MG63 (cell line): ENCODE results near the gene TSPAN31. TPM values are rescaled to one million over a fixed set of nuclear protein-coding genes. Genes with fewer than 3 reads are reported as not detected.

ENCODE experiments used
- DNase-seq: peaks from one replicate; pipeline ENCODE4 v3.0.0-alpha.2; 2020
- H3K27me3 ChIP-seq: fragments of 250-450 bp; sonication (Bioruptor Pico); 2 replicates; pipeline ENCODE4 v1.5.1; 2020; ENCODE audit warnings: mild to moderate bottlenecking, moderate library complexity
- H3K36me3 ChIP-seq: fragments of 250-450 bp; sonication (Bioruptor Pico); 2 replicates; pipeline ENCODE4 v1.5.1; 2020; ENCODE audit warnings: mild to moderate bottlenecking, moderate library complexity
- H3K4me3 ChIP-seq: fragments of 250-450 bp; sonication (Bioruptor Pico); 2 replicates; pipeline ENCODE4 v1.5.1; 2020; ENCODE audit warnings: mild to moderate bottlenecking, moderate library complexity
- H3K9me3 ChIP-seq: fragments of 250-450 bp; sonication (Bioruptor Pico); 2 replicates; pipeline ENCODE4 v1.5.1; 2020; ENCODE audit warnings: mild to moderate bottlenecking, moderate library complexity
- total RNA-seq: library from RNA; depleted of rRNA; stranded (reverse); fragments of >200 nt; shearing (Covaris generic); gene quantifications from 2 replicates; pipeline ENCODE4 v1.2.3, GENCODE V29; 2014; ENCODE audit warnings: low replicate concordance; rRNA removed

Gene TSPAN31
- total RNA-seq, 1 experiment from 2014 or later = 24.3 TPM

DNA sequence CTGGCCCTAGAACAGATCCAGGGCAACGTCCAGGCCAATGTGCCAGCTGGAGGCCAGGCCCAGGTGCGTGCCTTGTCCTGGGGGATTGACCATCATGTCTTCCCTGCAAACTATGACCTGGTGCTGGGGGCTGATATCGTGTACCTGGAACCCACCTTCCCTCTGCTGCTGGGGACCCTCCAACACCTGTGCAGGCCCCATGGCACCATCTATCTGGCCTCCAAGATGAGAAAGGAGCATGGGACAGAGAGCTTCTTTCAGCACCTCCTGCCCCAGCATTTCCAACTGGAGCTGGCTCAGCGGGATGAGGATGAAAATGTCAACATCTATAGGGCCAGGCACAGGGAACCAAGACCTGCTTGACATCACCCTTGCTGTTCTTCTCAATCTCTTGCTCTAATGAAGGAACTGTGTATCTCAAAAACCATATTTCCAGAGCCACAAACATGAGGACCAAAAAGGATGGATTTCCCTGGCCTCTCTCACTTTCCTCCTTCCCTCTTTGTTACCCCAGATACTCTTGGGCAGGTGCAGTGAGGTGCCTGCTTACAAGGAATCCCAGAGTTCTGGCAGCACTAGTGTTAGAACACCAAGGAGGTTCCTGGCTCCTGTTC, 35.6 kb downstream of the TSPAN31 start:
- no peak for DNase-seq

DNA sequence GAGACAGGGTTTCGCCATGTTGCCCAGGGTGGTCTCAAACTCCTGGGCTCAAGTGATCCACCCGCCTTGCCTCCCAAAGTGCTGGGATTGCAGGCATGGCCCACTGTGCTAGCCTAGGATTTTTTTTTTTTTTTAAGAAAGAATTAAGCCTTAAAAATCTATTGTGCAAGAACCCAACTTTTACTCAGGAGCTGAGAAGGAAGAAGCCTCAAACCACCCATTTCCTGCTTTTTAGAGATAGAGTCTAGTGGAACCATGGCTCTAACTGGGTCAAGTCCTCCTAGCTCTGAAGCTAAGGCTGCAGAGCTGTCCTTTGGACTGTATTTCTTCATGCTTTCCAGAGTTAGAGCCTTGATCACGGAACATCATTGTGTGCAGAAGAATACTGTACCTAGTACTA, 36.4 kb downstream of the TSPAN31 start:
- Histone ChIP-seq H3K36me3 (peaks cover 28% of the 10 kb centered on the region), H3K9me3 (no peaks in the 10 kb centered on the region), H3K4me3 (no peak overlapping the region), H3K27me3 (no peaks in the 10 kb centered on the region)
- no peak for DNase-seq

More for the DNA sequence above, 35.6 kb downstream of the TSPAN31 start:
- Histone ChIP-seq H3K36me3 (peaks cover 27% of the 10 kb centered on the region), H3K9me3 (no peaks in the 10 kb centered on the region), H3K27me3 (no peaks in the 10 kb centered on the region), H3K4me3 (no peak overlapping the region)

DNA sequence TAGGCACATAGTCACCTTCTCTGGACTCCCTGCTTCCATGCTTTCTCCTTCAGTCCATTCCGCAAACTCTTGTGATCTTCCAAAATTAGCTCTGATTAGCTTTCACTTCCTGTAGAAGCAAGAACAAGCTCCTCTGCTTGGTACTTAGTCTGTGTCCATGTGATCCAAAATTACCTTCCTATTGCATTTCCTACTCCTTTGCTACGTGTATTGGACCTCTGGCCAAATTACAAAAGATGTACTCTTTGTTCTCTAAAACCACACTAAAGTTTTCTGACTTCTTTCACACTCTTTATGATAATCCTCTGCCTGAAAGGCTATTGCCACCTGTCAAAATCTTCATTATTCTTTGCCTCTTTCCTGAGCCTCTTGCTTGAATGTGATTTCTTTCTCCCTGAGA, 37.0 kb downstream of the TSPAN31 start:
- H3K9me3 ChIP-seq = no peaks in the 10 kb centered on the region
- DNase-seq = no peak
- H3K27me3 ChIP-seq = no peaks in the 10 kb centered on the region
- H3K36me3 ChIP-seq = peaks cover 33% of the 10 kb centered on the region
- H3K4me3 ChIP-seq = no peak overlapping the region

DNA sequence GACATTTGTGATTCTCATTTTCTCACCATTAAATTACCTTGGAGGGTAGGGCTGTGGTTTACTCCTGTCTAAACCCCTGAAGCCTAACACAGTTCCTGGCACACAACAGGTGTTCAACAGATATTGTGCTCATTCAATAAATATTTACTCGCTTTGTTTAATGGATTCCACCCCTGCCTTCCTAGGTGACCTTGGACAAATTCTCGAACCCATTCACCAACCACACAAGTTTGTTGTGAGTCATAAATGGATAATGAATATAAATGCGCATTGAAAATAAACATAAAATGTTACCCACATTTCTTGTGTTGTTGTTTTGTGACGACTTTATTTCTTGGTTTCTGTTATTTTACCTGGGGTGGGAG, 37.4 kb downstream of the TSPAN31 start:
- Histone ChIP-seq H3K9me3 (no peaks in the 10 kb centered on the region), H3K36me3 (peaks cover 35% of the 10 kb centered on the region), H3K27me3 (no peaks in the 10 kb centered on the region), H3K4me3 (peak overlapping the region; percentile 71)
- DNase-seq = no peak

DNA sequence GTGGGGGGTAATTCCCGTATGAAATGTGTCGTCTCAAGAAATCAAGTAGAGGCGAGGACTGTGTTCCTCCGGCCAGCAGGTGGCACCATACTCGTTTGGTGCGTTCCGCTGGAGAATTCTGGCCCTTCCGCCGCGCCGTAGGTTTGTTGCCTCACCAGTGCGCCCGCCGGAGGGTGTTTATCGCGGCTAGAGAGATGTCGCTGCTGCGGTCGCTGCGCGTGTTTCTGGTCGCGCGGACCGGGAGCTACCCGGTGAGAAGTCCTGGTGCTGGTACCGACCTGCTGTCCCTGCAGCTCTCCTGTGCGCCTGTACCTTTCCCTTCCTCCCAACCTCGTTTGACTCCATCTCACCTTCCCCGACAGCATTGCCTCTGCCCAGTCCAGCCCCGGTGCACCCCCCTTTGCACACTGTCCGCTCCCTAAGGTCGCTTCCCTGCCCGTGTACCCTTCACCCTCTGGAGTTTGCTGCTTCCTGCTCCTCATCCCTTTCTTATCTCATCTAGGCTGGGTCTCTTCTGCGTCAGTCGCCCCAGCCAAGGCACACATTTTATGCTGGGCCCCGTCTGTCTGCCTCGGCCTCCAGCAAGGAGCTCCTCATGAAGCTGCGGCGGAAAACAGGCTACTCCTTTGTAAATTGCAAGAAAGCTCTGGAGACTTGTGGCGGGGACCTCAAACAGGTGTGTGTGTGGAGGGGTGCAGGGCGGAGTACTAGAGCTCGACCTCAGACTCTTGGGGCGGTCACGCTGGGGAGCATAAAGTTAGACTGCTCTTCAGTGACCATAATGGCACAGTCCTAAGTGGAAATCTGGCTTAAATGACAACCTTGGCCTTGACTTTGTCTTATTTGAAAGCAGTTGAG, 38.0 kb downstream of the TSPAN31 start, which contains the start of gene TSFM:
TSFM (plus strand) TSS at position 180 of the 858 bp plus-strand sequence; CDS start at position 195, 15 bp downstream.
- no peaks in the 10 kb centered on the region for H3K27me3 ChIP-seq
- peak within 1 kb of the TSS; percentile 71 for H3K4me3 ChIP-seq
- H3K9me3 ChIP-seq = no peaks in the 10 kb centered on the region
- peaks cover 36% of the 10 kb centered on the region for H3K36me3 ChIP-seq
- peak; percentile 95 for DNase-seq

DNA sequence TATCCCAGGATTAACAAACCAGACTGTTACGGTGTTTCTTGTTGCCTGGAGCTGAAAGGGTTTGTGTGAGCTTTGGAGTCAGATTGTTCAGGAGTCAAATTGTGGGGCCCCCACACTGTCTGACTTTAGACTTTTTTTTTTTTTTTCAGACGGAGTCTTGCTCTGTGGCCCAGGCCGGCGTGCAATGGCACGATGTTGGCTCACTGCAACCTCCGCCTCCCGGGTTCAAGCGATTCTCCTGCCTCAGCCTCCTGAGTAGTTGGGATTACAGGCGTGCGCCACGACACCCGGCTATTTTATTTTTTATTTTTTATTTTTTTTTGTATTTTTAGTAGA, 38.6 kb downstream of the TSPAN31 start:
- no peak for DNase-seq
- Histone ChIP-seq H3K9me3 (no peaks in the 10 kb centered on the region), H3K27me3 (no peaks in the 10 kb centered on the region), H3K36me3 (peaks cover 36% of the 10 kb centered on the region), H3K4me3 (peak overlapping the region; percentile 71)

DNA sequence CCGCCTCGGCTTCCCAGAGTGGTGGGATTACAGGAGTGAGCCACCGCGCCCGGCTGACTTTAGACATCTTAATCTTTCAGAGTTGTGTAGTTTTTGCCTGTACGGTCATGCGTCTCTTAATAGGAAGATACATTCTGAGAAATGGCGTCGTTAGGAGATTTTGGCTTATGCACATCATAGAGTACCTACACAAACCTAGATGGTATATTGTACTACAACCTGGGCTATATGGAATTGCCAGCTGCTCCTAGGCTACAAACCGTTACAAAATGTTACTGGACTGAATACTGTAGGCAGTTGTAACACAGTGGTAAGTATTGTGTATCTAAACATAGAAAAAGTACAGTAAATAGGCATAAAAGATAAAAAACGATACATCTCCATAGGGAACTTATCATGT, 39.0 kb downstream of the TSPAN31 start:
- H3K4me3 ChIP-seq = peak overlapping the region; percentile 71
- DNase-seq = no peak
- H3K36me3 ChIP-seq = peaks cover 38% of the 10 kb centered on the region
- H3K27me3 ChIP-seq = no peaks in the 10 kb centered on the region
- H3K9me3 ChIP-seq = no peaks in the 10 kb centered on the region

DNA sequence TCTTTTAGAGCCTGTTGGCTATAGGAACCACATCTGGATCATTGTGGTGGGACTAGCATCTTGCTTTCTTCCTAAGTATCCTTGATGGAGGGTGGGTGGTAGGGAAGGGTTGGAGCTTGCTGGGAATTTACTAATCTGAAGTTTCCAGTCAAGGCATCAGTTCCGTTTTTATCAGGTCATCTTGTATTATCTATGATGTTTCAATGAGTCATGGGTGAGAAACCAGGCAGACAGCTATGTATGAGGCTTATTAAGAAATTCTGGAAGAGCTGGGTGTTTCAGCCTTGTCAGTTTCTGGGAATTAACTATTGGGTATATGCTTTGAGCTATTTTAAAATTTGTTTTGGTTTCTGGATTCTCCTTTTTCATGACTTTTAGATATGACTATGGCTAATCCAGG, 49.1 kb downstream of the TSPAN31 start:
- H3K36me3 ChIP-seq = peaks cover 64% of the 10 kb centered on the region
- H3K27me3 ChIP-seq = no peaks in the 10 kb centered on the region
- no peak for DNase-seq
- H3K9me3 ChIP-seq = no peaks in the 10 kb centered on the region
- H3K4me3 ChIP-seq = no peak overlapping the region

DNA sequence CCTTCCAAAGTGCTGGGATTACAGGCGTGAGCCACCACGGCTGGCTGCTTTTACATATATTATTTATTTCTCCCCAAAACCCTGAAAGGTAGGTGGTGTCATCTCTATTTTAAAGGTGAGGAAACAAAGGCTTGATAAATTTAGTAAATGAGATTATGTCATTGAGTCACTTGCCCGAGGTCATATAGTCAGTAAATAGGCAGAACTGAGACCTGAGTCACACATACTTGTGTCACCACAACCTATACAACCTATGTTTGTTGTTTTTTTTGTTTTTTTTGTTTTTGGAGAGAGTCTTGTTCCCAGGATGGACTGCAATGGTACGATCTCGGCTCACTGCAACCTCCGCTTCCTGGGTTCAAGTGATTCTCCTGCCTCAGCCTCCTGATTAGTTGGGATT, 50.5 kb downstream of the TSPAN31 start:
- Histone ChIP-seq H3K9me3 (no peaks in the 10 kb centered on the region), H3K27me3 (no peaks in the 10 kb centered on the region), H3K36me3 (peaks cover 69% of the 10 kb centered on the region), H3K4me3 (no peak overlapping the region)
- no peak for DNase-seq

DNA sequence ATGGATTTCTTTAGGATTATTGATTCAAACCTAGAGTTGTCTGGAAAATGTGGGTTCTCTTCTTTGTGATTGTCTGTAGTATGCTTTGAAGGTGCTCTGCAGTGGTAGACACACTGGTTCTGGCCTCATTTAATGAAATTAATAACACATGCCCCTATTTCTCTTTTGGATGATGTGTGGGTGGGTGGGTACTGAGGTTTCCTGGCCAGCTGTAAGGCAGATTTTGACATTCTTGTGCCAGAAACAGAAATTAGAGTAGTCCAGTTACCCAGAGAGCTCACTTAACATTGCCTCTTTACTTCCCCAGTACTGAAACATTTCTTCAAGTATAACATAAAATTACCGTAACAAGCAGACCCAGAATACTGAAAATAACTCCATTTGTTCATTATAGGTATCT, 52.2 kb downstream of the TSPAN31 start:
- H3K36me3 ChIP-seq = peaks cover 75% of the 10 kb centered on the region

DNA sequence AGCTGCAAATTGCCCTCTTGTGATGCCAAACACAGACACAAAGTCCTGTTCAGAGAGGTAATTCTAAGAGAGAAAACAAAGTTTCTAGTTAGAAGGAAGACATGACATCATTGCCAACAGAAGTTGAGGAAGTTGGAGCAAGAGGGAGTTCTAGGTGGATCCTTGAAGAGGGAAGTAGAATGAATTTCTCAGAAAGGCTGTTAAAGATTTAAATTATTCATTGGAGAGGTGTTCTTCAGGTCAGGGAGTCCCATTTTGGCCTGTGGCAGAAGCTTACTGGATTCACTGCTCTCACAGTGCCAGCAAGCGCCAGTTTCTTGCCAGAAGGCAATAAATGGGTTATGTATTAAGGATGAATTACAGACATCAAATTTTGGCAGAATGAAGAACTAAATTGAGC, 53.1 kb downstream of the TSPAN31 start:
- no peak for DNase-seq
- Histone ChIP-seq H3K9me3 (no peaks in the 10 kb centered on the region), H3K27me3 (no peaks in the 10 kb centered on the region), H3K36me3 (peaks cover 75% of the 10 kb centered on the region), H3K4me3 (no peak overlapping the region)

More for the DNA sequence above, 52.2 kb downstream of the TSPAN31 start:
- no peak overlapping the region for H3K4me3 ChIP-seq
- DNase-seq = no peak
- no peaks in the 10 kb centered on the region for H3K27me3 ChIP-seq
- H3K9me3 ChIP-seq = no peaks in the 10 kb centered on the region

Other genes with a start within 250 kb of the TSPAN31 start
- gene DDIT3, start 224.5 kb upstream of the TSPAN31 start, total RNA-seq = 9.9 and 17.1 TPM in 2 replicates
- 0.07 and 3.0 TPM in 2 replicates for gene MBD6, start 222.2 kb upstream of the TSPAN31 start, total RNA-seq
- 158 and 249 TPM in 2 replicates for gene DCTN2, start 197.8 kb upstream of the TSPAN31 start, total RNA-seq
- not detected in 2 replicates for gene KIF5A, start 195.0 kb upstream of the TSPAN31 start, total RNA-seq
- gene PIP4K2C, start 153.8 kb upstream of the TSPAN31 start, total RNA-seq = 16.3 and 98.3 TPM in 2 replicates
- 0.20 and 0.52 TPM in 2 replicates for gene DTX3, start 140.2 kb upstream of the TSPAN31 start, total RNA-seq
- gene ARHGEF25, start 133.6 kb upstream of the TSPAN31 start, total RNA-seq = 17.0 and 17.4 TPM in 2 replicates
- 8.9 and 13.9 TPM in 2 replicates for gene B4GALNT1, start 111.8 kb upstream of the TSPAN31 start, total RNA-seq
- gene OS9, start 50.9 kb upstream of the TSPAN31 start, total RNA-seq = 139 and 347 TPM in 2 replicates
- gene AGAP2, start 6.3 kb upstream of the TSPAN31 start, total RNA-seq = not detected in 2 replicates
- gene CDK4, start 7.3 kb downstream of the TSPAN31 start, total RNA-seq = 457 and 516 TPM in 2 replicates
- gene MARCHF9, start 10.1 kb downstream of the TSPAN31 start, total RNA-seq = 2.4 and 4.9 TPM in 2 replicates
- not detected in 2 replicates for gene CYP27B1, start 22.0 kb downstream of the TSPAN31 start, total RNA-seq
- 10.0 and 33.6 TPM in 2 replicates for gene METTL1, start 27.1 kb downstream of the TSPAN31 start, total RNA-seq
- 4.2 and 20.9 TPM in 2 replicates for gene EEF1AKMT3, start 27.6 kb downstream of the TSPAN31 start, total RNA-seq
- gene TSFM, start 37.7 kb downstream of the TSPAN31 start, total RNA-seq = 30.4 and 45.4 TPM in 2 replicates
- gene AVIL, start 73.7 kb downstream of the TSPAN31 start, total RNA-seq = 2.5 TPM in 1 of 2 replicates, not detected in the other
- gene CTDSP2, start 101.7 kb downstream of the TSPAN31 start, total RNA-seq = 73.2 and 73.3 TPM in 2 replicates
- gene ATP23, start 196.5 kb downstream of the TSPAN31 start, total RNA-seq = 11.2 and 16.9 TPM in 2 replicates